ENCODE results near the gene SPHK1.
A peak's percentile ranks its signal among the peaks of the same experiment; 100 is the strongest.
"Not testable (repeated sequence)": the region's sequence is repeated elsewhere in the genome, so short reads cannot be mapped to it uniquely, and the experiment has no call there.

Gene SPHK1

DNA sequence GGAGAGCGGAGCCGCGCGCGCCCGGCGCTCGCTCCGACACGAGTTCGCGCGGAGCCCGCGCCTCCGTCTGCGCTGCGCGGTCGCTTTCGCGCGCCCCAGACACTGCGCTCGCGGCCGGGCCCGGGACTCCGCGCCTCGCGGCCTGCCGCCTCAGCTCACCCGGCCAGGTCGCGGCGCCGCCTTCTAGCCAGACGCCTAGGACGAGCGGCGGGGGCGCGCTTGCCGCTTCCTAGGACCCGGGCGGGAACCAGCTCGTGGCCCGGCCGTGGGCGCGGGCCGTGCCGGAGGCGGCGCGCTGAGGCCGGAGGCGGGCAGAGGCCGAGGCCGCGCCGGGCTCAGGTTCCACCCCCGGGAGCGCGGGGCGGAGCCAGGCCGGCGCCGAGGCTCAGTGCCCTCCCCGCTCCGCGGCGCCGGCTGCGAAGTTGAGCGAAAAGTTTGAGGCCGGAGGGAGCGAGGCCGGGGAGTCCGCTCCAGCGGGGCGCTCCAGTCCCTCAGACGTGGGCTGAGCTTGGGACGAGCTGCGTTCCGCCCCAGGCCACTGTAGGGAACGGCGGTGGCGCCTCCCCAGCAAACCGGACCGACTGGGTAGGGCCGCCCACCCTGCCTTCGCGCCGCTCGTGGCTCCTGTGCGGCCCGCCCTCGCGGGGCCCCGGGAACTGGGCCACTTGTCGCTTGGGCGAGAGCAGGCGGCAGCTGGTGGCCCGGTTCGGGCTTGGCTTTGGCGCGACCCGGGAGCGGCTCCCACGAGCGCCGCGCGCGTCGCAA lies at the start of gene SPHK1:
Gene SPHK1, plus strand, starts transcription at position 388 of the 765 bp plus-strand sequence. CDS start 1,036 bp downstream, outside the sequence.
- DNase-seq (ENCODE audit: low spot score), result peak; percentile 54

GRCh38 chr17:76335716-76336381 lies 48.6 kb upstream of the SPHK1 start:
- DNase-seq (ENCODE audit: low spot score), result no peak

DNA sequence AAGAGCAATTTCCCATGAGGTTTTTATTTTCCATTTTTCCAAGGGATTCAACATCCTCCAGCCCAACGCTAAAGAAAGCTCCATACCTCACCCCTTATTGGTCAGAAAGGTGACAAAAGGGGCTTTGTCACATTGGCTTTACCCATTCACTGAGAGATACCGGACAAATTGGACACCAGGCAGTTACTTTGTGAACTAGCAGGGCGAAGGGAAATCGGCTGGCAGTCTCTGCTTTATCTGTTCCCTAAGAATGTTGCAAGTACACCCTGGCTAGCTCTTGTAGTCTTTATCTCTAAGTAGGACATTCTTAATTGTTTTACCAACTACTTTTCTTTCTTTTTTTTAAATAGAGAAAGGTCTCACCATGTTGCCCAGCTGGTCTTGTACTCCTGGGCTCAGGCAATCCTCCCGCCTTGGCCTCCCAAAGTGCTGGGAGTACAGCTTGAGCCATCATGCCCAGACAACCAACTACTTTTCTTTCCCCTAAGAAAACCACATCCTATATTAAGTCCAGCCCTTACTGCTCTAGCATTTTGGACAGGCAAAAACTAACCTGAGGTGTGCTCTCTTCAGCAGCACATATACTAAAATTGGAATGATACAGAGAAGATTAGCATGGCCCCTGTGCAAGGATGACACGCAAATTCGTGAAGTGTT lies 47.5 kb upstream of the SPHK1 start:
- DNase-seq (ENCODE audit: low spot score), result no peak

DNA sequence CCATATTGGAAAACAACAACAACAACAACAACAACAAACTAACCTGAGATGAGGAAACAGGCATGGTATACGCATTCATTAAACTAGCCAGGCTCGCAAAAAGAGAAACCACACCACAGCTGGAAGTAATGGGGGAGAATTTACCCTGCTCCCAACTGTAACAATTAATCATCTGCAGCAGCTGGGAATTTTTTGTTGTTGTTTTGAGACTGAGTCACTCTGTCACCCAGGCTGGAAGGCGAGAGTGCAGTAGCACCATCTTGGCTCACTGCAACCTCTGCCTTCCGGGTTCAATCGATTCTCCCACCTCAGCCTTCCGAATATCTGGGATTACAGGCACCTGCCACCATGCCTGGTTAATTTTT lies 47.0 kb upstream of the SPHK1 start:
- DNase-seq (ENCODE audit: low spot score), result no peak

DNA sequence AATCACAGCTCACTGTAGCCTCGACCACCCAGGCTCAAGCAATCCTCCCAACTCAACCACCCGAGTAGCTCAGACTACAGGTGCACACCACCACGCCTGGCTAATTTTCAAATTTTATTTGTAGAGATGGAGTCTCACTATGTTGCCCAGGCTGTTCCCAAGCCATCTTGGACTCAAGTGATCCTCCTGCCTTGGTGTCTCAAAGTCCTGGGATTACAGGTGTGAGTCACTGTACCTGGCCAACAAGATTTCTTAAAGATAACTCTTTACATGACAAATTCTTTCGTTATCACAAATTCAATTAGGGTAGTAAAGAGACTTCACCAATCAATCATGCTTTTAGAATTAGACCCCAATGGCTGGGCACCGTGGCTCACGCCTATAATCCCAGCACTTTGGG lies 43.1 kb upstream of the SPHK1 start:
- DNase-seq (ENCODE audit: low spot score), result no peak

DNA sequence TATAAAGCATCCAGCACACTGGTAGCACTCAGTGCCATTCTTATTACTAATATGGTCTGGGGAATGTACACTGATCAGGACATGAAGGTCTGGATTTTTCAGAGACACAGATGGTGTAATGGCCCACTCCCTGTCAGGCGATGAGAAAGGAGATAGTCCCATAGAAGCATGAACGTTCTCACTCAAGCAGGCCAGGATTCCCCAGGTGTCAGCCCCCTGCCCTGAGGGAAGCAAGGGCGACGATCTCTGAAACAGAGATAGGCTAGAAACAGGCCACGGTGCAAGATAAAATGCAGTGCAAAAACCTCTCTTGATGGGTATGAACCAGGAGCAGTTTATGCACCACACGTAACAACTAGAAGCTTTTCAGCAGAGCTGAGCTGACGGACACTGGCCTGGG lies 41.3 kb upstream of the SPHK1 start:
- DNase-seq (ENCODE audit: low spot score), result no peak

DNA sequence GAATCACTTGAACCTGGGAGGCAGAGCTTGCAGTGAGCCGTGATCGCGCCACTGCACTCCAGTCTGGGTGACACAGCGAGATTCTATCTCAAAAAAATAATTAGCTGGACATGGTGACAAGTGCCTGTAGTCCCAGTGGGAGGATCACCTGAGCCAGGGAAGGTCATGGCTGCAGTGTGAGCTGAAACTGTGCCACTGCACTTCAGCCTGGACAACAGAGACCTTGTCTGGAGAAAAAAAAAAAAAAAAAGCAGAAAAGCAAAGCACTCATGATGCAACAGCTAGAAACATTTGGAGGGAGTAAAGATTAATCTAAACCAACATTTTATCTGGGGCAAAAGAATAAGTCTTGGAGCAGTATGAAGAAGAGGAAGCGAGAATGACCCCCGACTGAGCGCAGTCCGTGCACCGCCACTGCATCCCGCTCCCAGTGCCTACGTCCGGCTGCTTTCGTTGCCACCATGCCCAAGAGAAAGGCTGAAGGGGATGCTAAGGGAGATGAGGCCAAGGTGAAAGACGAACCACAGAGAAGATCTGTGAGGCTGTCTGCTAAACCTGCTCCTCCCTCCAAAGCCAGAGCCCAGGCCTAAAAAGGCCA lies 38.9 kb upstream of the SPHK1 start:
- DNase-seq (ENCODE audit: low spot score), result peak; percentile 40

DNA sequence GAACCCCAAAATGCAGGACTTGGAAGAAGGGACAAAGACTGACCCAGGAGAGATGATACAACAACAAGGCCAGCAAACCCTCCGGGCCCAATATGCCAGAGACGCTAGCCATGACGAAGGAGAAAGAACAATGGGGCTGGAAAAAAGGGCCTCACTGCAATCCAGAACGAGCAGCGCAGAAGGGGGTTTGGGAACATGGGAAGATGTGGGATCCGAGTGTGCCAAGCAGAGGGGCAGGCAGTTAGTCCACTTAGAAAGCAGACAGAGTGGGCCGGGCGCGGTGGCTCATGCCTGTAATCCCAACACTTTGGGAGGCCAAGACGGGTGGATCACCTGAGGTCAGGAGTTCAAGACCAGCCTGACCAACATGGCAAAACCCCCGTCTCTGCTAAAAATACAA lies 37.5 kb upstream of the SPHK1 start:
- DNase-seq (ENCODE audit: low spot score), result not testable (repeated sequence)

DNA sequence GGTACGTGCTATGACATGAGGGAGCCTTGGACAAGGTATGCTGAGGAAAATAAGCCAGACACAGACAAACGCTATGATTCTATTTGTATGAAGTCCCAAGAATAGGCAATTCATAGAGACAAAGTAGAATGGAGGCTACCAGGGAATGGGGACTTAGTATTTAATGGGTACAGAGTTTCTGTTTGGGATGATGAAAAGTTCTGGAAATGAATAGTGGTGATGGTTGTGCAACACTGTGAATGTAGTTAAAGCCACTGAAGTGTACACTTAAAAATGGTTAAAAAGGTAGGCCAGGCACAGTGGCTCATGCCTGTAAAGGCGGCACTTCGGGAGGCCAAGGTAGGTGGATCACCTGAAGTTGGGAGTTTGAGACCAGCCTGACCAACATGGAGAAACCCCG lies 33.9 kb upstream of the SPHK1 start:
- no peak for DNase-seq (ENCODE audit: low spot score)

DNA sequence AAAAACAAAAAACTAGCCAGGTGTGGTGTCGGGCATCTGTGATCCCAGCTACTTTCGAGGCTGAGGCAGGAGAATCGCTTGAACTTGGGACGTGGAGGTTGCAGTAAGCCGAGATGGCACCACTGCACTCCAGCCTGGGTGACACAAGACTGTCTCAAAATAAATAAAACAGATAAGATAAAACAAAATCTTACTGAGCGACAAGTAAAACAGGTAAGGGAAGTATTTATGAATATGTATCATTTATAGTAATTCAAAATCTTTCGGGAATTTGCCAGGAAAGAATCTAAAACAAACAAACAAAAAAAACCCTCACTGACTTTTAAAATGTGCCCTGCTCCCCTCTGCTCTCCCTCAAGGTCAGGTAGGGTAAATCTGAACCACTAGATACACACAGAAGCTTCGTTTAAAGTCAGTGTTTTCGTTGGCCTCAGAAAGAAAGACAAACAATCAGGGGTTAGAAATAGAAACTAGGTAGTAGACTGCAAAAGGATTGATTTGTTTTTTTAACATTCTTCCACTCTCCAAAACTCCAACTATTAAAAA lies 32.8 kb upstream of the SPHK1 start:
- DNase-seq (ENCODE audit: low spot score), result no peak

DNA sequence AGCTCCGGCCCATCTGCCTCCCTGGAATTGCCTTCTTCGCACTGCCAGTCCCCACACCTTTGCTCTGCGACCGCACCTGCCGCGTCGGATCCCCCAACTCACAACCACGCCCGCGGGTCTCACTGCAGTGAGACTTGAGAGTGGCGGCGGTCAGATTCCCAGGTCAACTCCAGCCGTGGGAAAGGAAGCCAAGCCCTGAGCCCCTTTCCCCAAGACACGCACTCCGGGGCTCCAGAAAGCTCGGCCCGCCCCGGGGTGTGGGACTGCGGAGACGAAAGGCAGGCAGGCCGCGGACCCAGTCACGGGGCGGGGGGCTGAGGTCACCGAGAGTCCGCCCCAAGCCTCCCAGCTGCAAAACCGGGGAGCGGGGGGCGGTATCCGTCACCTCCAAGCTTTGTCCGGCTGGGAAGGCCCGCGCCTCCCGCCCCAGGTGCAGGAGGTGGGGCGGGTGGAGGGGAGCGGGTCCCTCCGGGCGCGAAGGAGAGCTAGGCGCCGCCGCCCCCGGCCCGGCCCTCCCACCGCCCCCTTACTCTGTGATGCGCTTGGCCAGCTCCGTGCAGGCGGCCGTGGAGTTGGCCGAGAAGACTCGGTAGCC lies 31.3 kb upstream of the SPHK1 start:
- DNase-seq (ENCODE audit: low spot score), result peak; percentile 25

GRCh38 chr17:76353599-76354316 lies 30.7 kb upstream of the SPHK1 start, which contains the start of gene PRPSAP1:
TSS of gene PRPSAP1 (minus strand) at chr17:76353916. CDS start at chr17:76353703, 213 bp downstream.
- DNase-seq (ENCODE audit: low spot score), result peak; percentile 88

- no peak for DNase-seq (ENCODE audit: low spot score)
Observed at GRCh38 chr17:76354317-76354729, 30.1 kb upstream of the SPHK1 start.

- no peak for DNase-seq (ENCODE audit: low spot score)
Observed at GRCh38 chr17:76354747-76355310, 29.6 kb upstream of the SPHK1 start.

GRCh38 chr17:76356803-76357456 lies 27.5 kb upstream of the SPHK1 start:
- DNase-seq (ENCODE audit: low spot score), result no peak

GRCh38 chr17:76357597-76358158 lies 26.7 kb upstream of the SPHK1 start:
- no peak for DNase-seq (ENCODE audit: low spot score)

DNA sequence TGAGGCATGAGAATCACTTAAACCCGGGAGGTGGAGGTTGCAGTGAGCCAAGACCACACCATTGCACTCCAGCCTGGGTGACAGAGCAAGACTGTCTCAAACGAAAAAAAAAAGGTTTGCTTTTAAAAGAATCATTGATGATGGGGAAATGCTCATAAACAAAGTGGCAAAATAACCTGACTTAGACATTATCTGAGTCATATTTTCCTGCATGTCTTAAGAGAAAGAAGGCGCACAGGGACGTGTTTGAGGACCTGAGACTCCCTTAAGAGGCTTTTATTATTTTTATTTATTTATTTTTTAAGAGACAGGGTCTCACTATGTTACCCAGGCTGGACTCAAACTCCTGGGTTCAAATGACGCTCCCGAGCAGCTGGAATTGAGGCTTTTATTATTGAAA lies 25.0 kb upstream of the SPHK1 start:
- DNase-seq (ENCODE audit: low spot score), result no peak

DNA sequence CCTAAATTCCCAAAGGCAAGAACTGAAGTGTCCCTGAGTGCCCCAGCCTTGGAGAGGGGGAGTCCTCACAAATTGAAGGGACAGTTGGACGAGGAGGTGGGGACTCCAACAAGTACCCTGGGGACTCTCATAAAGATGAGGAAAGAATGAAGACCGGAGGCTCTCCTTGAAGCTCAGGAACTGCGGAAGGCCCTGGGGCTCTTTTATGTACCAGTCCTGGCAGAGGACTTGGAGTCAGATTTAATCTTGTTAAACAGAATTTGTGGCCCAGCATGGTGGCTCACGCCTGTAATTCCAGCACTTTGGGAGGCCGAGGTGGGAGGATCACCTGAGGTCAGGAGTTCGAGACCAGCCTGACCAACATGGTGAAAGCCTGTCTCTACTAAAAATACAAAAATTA lies 24.6 kb upstream of the SPHK1 start:
- DNase-seq (ENCODE audit: low spot score), result not testable (repeated sequence)

GRCh38 chr17:76360461-76360860 lies 23.9 kb upstream of the SPHK1 start:
- no peak for DNase-seq (ENCODE audit: low spot score)

All from SW480 (cell line).